HCT116 (cell line): ENCODE measurements around the gene MCF2L2. TPM values are rescaled to one million over a fixed set of nuclear protein-coding genes. Genes with fewer than 3 reads are reported as not detected.

Experiments used
- ATAC-seq: fragments of 200-7000 bp; cut with Tn5 transposase; 2 replicates; pipeline ENCODE4 v1.9.1; 2020; ENCODE audit warnings: mild to moderate bottlenecking, moderate library complexity
- BruUV-seq: library from RNA; stranded (reverse); fragments of 400-500 nt; replicated peaks from 2 replicates; lab custom pipeline; 2021; lab: Mats Ljungman, UMichigan
- CTCF ChIA-PET: fragments of 300-600 bp; sonication (Branson Sonifier 250); formaldehyde crosslinking; loops from one replicate; lab custom pipeline; 2021; ENCODE audit warnings: antibody characterized with exemption; lab: Charles Lee
- POLR2A ChIA-PET: fragments of 300-600, 350-600 bp; sonication (Branson Sonifier 250); formaldehyde crosslinking; loops from one replicate; lab custom pipeline; 2021; ENCODE audit warnings: antibody characterized with exemption; lab: Charles Lee
- RAD21 ChIA-PET, 2 experiments: fragments of 300-600 bp; sonication (Branson Sonifier 250); formaldehyde crosslinking; loops; one replicate each; lab custom pipeline; 2023; ENCODE audit warnings: low total read pairs in 2 of 2; ENCODE audit not compliant: uncharacterized antibody in 2 of 2, unreplicated experiment in 2 of 2, low non-redundant PET in 1 of 2; lab: Charles Lee
- DNase-seq: peaks from one replicate; pipeline ENCODE4 v3.0.0-alpha.2; 2010; ENCODE audit warnings: low read depth, low spot score
- H2AFZ ChIP-seq: fragments of 200-600 bp; shearing (Covaris generic), sonication (generic); 2 replicates; pipeline ENCODE4 v1.6.1; 2017; ENCODE audit warnings: low read depth, mixed run types, mixed read lengths, antibody characterized with exemption, low read length; ENCODE audit not compliant: poor library complexity, severe bottlenecking
- H3K27ac ChIP-seq: 2 replicates; pipeline ENCODE4 v1.5.1; 2012; ENCODE audit warnings: low read depth, low read length
- H3K27me3 ChIP-seq: fragments of 200-600 bp; sonication (generic); 2 replicates; pipeline ENCODE4 v1.6.1; 2016; ENCODE audit warnings: mixed run types, low read length, mixed read lengths; ENCODE audit not compliant: insufficient read depth
- H3K36me3 ChIP-seq, 2 experiments: fragments of 200-500 bp in 1 of 2; fragments of 200-600 bp in 1 of 2; sonication (Bioruptor generic) in 1 of 2; sonication (generic) in 1 of 2; 2 replicates each; pipeline versions ENCODE4 v1.5.1 to v1.6.1; 2014 to 2016; ENCODE audit warnings: low read length in 2 of 2, inconsistent platforms in 1 of 2, mixed read lengths in 1 of 2, mixed run types in 1 of 2; ENCODE audit not compliant: insufficient read depth in 2 of 2, control insufficient read depth in 1 of 2
- H3K4me1 ChIP-seq, 2 experiments: fragments of 200-600 bp in 1 of 2; sonication (generic) in 1 of 2; 2 replicates each; pipeline versions ENCODE4 v1.5.1 to v1.6.1; 2012 to 2017; ENCODE audit warnings: low read length in 2 of 2, inconsistent platforms in 1 of 2, mild to moderate bottlenecking in 1 of 2, mixed read lengths in 1 of 2, mixed run types in 1 of 2, moderate library complexity in 1 of 2; ENCODE audit not compliant: insufficient read depth in 2 of 2, control insufficient read depth in 1 of 2
- H3K4me2 ChIP-seq: fragments of 200-600 bp; sonication (generic); 2 replicates; pipeline ENCODE4 v1.6.1; 2017; ENCODE audit warnings: mixed run types, low read length, mixed read lengths
- H3K4me3 ChIP-seq, 2 experiments: fragments of 200-600 bp in 1 of 2; sonication (generic) in 1 of 2; replicated peaks in 1 of 2; 2 replicates each; pipeline ENCODE4 v1.5.1; 2011 to 2016; ENCODE audit warnings: low read length in 2 of 2, control low read depth in 1 of 2, low read depth in 1 of 2, mild to moderate bottlenecking in 1 of 2, mixed read lengths in 1 of 2, mixed run types in 1 of 2
- H3K79me2 ChIP-seq: fragments of 200-600 bp; sonication (generic); 2 replicates; pipeline ENCODE4 v1.6.1; 2017; ENCODE audit warnings: mild to moderate bottlenecking, mixed run types, low read length, moderate library complexity, mixed read lengths; ENCODE audit not compliant: insufficient read depth
- H3K9ac ChIP-seq: fragments of 200-600 bp; sonication (generic); 2 replicates; pipeline ENCODE4 v1.6.1; 2016; ENCODE audit warnings: low read length, mixed read lengths
- H3K9me2 ChIP-seq: fragments of 200-600 bp; sonication (generic), shearing (Covaris generic); 2 replicates; pipeline ENCODE4 v1.6.1; 2017; ENCODE audit warnings: mixed run types, mild to moderate bottlenecking, moderate library complexity; ENCODE audit not compliant: insufficient read depth
- H3K9me3 ChIP-seq, 2 experiments: fragments of 200-500 bp in 1 of 2; fragments of 200-600 bp in 1 of 2; sonication (Bioruptor generic) in 1 of 2; sonication (generic) in 1 of 2; 2 replicates each; pipeline ENCODE4 v1.6.1; 2014 to 2017; ENCODE audit warnings: low read length in 2 of 2, mixed read lengths in 2 of 2, inconsistent platforms in 1 of 2, low read depth in 1 of 2, mild to moderate bottlenecking in 1 of 2, mixed run types in 1 of 2, moderate library complexity in 1 of 2; ENCODE audit not compliant: control insufficient read depth in 1 of 2, insufficient read depth in 1 of 2
- H4K20me1 ChIP-seq: fragments of 200-600 bp; sonication (generic), shearing (Covaris generic); 2 replicates; pipeline ENCODE4 v1.6.1; 2017; ENCODE audit warnings: mixed run types, mild to moderate bottlenecking, moderate library complexity; ENCODE audit not compliant: insufficient read depth
- ATF3 ChIP-seq: IDR thresholded peaks from 2 replicates; pipeline ENCODE4 v1.6.1; 2012
- CEBPB ChIP-seq: IDR thresholded peaks from 2 replicates; pipeline ENCODE4 v1.6.1; 2012; ENCODE audit warnings: low read depth
- ELF1 ChIP-seq: IDR thresholded peaks from 2 replicates; pipeline ENCODE4 v1.6.1; 2012; ENCODE audit warnings: low read depth, borderline replicate concordance
- EZH2 ChIP-seq: fragments of 200-600 bp; sonication (generic); IDR thresholded peaks from 2 replicates; pipeline ENCODE4 v1.6.1; 2017; ENCODE audit warnings: antibody characterized with exemption, mixed run types
- EZH2phosphoT487 ChIP-seq: fragments of 200-600 bp; IDR thresholded peaks from 2 replicates; pipeline ENCODE4 v1.6.1; 2018; ENCODE audit warnings: antibody characterized with exemption, borderline replicate concordance
- FOSL1 ChIP-seq: IDR thresholded peaks from 2 replicates; pipeline ENCODE4 v1.6.1; 2012; ENCODE audit warnings: low read depth
- POLR2A ChIP-seq: IDR thresholded peaks from 2 replicates; pipeline ENCODE4 v1.7.0; 2011; ENCODE audit warnings: borderline replicate concordance; ENCODE audit not compliant: insufficient read depth, insufficient read length; ENCODE audit errors: extremely low read depth
- POLR2AphosphoS5 ChIP-seq: IDR thresholded peaks from 2 replicates; pipeline ENCODE4 v1.6.1; 2011; ENCODE audit warnings: mild to moderate bottlenecking, low read depth, low read length, moderate library complexity
- REST ChIP-seq: IDR thresholded peaks from 2 replicates; pipeline ENCODE4 v1.6.1; 2012; ENCODE audit warnings: low read depth
- SIN3A ChIP-seq: IDR thresholded peaks from 2 replicates; pipeline ENCODE4 v1.6.1; 2012; ENCODE audit warnings: low read depth
- SP1 ChIP-seq: IDR thresholded peaks from 2 replicates; pipeline ENCODE4 v1.6.1; 2012; ENCODE audit warnings: low read depth
- SRF ChIP-seq: IDR thresholded peaks from 2 replicates; pipeline ENCODE4 v1.6.1; 2012; ENCODE audit warnings: low read depth
- YY1 ChIP-seq: IDR thresholded peaks from 2 replicates; pipeline ENCODE4 v1.6.1; 2011; ENCODE audit warnings: low read length, low read depth, moderate library complexity, mild to moderate bottlenecking; ENCODE audit not compliant: insufficient replicate concordance; ENCODE audit errors: extremely low read depth
- ZBTB33 ChIP-seq: IDR thresholded peaks from 2 replicates; pipeline ENCODE4 v1.6.1; 2011; ENCODE audit warnings: mild to moderate bottlenecking, low read length, moderate library complexity; ENCODE audit not compliant: insufficient replicate concordance; ENCODE audit errors: extremely low read depth
- ZFX ChIP-seq: fragments of 450-650 bp; IDR thresholded peaks from 2 replicates; pipeline ENCODE4 v1.6.1; 2017
- intact Hi-C: fragments of 100-400 bp; cut with micrococcal nuclease; formaldehyde crosslinking; loops from 2 replicates; pipeline ENCODE4 v1.10.0; 2022
- total RNA-seq: library from RNA; stranded (reverse); gene quantifications from one replicate; pipeline ENCODE4 v1.2.1, GENCODE V29; 2021; ENCODE audit not compliant: unreplicated experiment

The MCF2L2 gene
- total RNA-seq, 1 experiment from 2014 or later, result 1.5 TPM

GRCh38 chr3:183131735-183132134 lies 296.7 kb downstream of the MCF2L2 start:
- H3K36me3 ChIP-seq, result no peaks in the 10 kb centered on the region
- no peak overlapping the region for H3K4me3 ChIP-seq
- no peaks in the 10 kb centered on the region for H3K9me2 ChIP-seq
- TF ChIP-seq ZBTB33 (no peak), CEBPB (no peak), FOSL1 (no peak), SRF (no peak), EZH2 (no peak)
- TF ChIP-seq, all 23 proteins: peak for 0
- Histone ChIP-seq H4K20me1 (no peaks in the 10 kb centered on the region), H3K4me2 (no peak overlapping the region), H3K4me1 (0 out of 4 replicates have a peak, but pooled peaks cover 0 to 4% of the 10 kb centered on the region in 2 experiments), H3K79me2 (no peaks in the 10 kb centered on the region), H2AFZ (no peak overlapping the region), H3K27me3 (no peaks in the 10 kb centered on the region), H3K9me3 (peaks cover 0 to 6% of the 10 kb centered on the region in 2 experiments; a peak in 1 of 4 replicates), H3K9ac (no peak overlapping the region), H3K27ac (no peak overlapping the region)
- DNase-seq (no peak), ATAC-seq (no peak)
- RAD21 ChIA-PET, result no interaction called here
- intact Hi-C loops, result no loop called here
- POLR2A ChIA-PET, result no interaction called here
- BruUV-seq, result no TSS peak
- CTCF ChIA-PET, result no interaction called here

- Histone ChIP-seq H4K20me1 (no peaks in the 10 kb centered on the region), H3K4me1 (0 out of 4 replicates have a peak, but pooled peaks cover 0 to 4% of the 10 kb centered on the region in 2 experiments), H3K27ac (no peak overlapping the region), H2AFZ (no peak overlapping the region)
- POLR2A ChIA-PET, result no interaction called here
- CTCF ChIA-PET, result no interaction called here
- TF ChIP-seq POLR2AphosphoS5 (no peak), ELF1 (no peak), YY1 (no peak), FOSL1 (no peak), EZH2 (no peak), EZH2phosphoT487 (no peak), REST (no peak), SRF (no peak), ZFX (no peak), SIN3A (no peak), CEBPB (no peak), POLR2A (no peak), ATF3 (no peak), SP1 (no peak)
- TF ChIP-seq, all 23 proteins: peak for 0
- no TSS peak for BruUV-seq
- H3K9me2 ChIP-seq, result no peaks in the 10 kb centered on the region
- no peaks in the 10 kb centered on the region for H3K79me2 ChIP-seq
- intact Hi-C loops, result no loop called here
- no peak overlapping the region for H3K4me3 ChIP-seq
- no peak for ATAC-seq
- H3K9ac ChIP-seq, result no peak overlapping the region
- H3K4me2 ChIP-seq, result no peak overlapping the region
- no peaks in the 10 kb centered on the region for H3K36me3 ChIP-seq
- peaks cover 0 to 6% of the 10 kb centered on the region in 2 experiments; a peak in 1 of 4 replicates for H3K9me3 ChIP-seq
- no peak for DNase-seq
- RAD21 ChIA-PET, result no interaction called here
- no peaks in the 10 kb centered on the region for H3K27me3 ChIP-seq
Observed at GRCh38 chr3:183131186-183131725, 297.2 kb downstream of the MCF2L2 start.
